Caco-2 (cell line): ENCODE results near the gene PARP12. TPM values are rescaled to one million over a fixed set of nuclear protein-coding genes. Genes with fewer than 3 reads are reported as not detected.

Experiments used
- BruUV-seq: library from RNA; stranded (reverse); fragments of 400-500 nt; replicated peaks from 2 replicates; lab custom pipeline; 2021; lab: Mats Ljungman, UMichigan
- CTCF ChIA-PET: fragments of 300-600 bp; sonication (Branson Sonifier 250); formaldehyde crosslinking; loops from one replicate; lab custom pipeline; 2022; ENCODE audit warnings: antibody characterized with exemption; lab: Charles Lee
- POLR2A ChIA-PET: fragments of 300-600 bp; sonication (Branson Sonifier 250); formaldehyde crosslinking; loops from one replicate; lab custom pipeline; 2022; ENCODE audit warnings: antibody characterized with exemption; lab: Charles Lee
- DNase-seq, 2 experiments: peaks; one replicate each; pipeline versions ENCODE4 v3.0.0 to v3.0.0-alpha.2; 2020 to 2022
- H3K27me3 ChIP-seq: replicated peaks from 2 replicates; pipeline ENCODE4 v1.6.0; 2011; ENCODE audit warnings: low read length; ENCODE audit not compliant: control insufficient read depth, insufficient read depth
- H3K36me3 ChIP-seq: 2 replicates; pipeline ENCODE4 v1.5.1; 2011; ENCODE audit warnings: low read length; ENCODE audit not compliant: control insufficient read depth, insufficient read depth
- H3K4me1 ChIP-seq: fragments of 250-450 bp; sonication (Bioruptor Pico); 2 replicates; pipeline ENCODE4 v1.5.1; 2020; ENCODE audit warnings: mild to moderate bottlenecking
- H3K4me3 ChIP-seq: 2 replicates; pipeline ENCODE4 v1.5.1; 2011; ENCODE audit warnings: low read depth, mild to moderate bottlenecking, control low read depth, low read length
- H3K9me3 ChIP-seq: fragments of 250-450 bp; sonication (Bioruptor Pico); 2 replicates; pipeline ENCODE4 v1.5.1; 2020; ENCODE audit warnings: mild to moderate bottlenecking, moderate library complexity
- H3K27ac Mint-ChIP-seq: one replicate; pipeline ENCODE4 v1.8.0; 2022; ENCODE audit warnings: mixed read lengths; ENCODE audit not compliant: unreplicated experiment
- H3K27me3 Mint-ChIP-seq: one replicate; pipeline ENCODE4 v1.8.0; 2022; ENCODE audit warnings: mixed read lengths; ENCODE audit not compliant: insufficient read depth, unreplicated experiment
- H3K36me3 Mint-ChIP-seq: one replicate; pipeline ENCODE4 v1.8.0; 2022; ENCODE audit warnings: mild to moderate bottlenecking, mixed read lengths; ENCODE audit not compliant: insufficient read depth, unreplicated experiment
- H3K4me1 Mint-ChIP-seq: one replicate; pipeline ENCODE4 v1.8.0; 2022; ENCODE audit warnings: low read depth, mixed read lengths; ENCODE audit not compliant: unreplicated experiment
- H3K4me3 Mint-ChIP-seq: one replicate; pipeline ENCODE4 v1.8.0; 2022; ENCODE audit warnings: mild to moderate bottlenecking, moderate library complexity, mixed read lengths; ENCODE audit not compliant: unreplicated experiment
- H3K9me3 Mint-ChIP-seq: one replicate; pipeline ENCODE4 v1.8.0; 2022; ENCODE audit warnings: mixed read lengths; ENCODE audit not compliant: unreplicated experiment
- CTCF ChIP-seq, 2 experiments: fragments of 200-600 bp in 1 of 2; IDR thresholded peaks; 1 replicate in 1 of 2; 2 replicates in 1 of 2; pipeline versions ENCODE4 v1.5.1 to v1.8.0; 2011 to 2022; ENCODE audit warnings: antibody characterized with exemption in 1 of 2, control low read depth in 1 of 2, inconsistent platforms in 1 of 2, low read depth in 1 of 2, low read length in 1 of 2, mild to moderate bottlenecking in 1 of 2, moderate library complexity in 1 of 2; ENCODE audit not compliant: insufficient read depth in 1 of 2, severe bottlenecking in 1 of 2, unreplicated experiment in 1 of 2
- intact Hi-C: fragments of 100-400 bp; cut with micrococcal nuclease; formaldehyde crosslinking; loops from one replicate; pipeline ENCODE4 v1.10.0; 2022; ENCODE audit not compliant: unreplicated experiment
- total RNA-seq: library from RNA; stranded (reverse); gene quantifications from 2 replicates; pipeline ENCODE4 v1.2.3, GENCODE V29; 2022

The PARP12 gene
- total RNA-seq, 1 experiment from 2014 or later, result 20.2 TPM

GRCh38 chr7:139990571-139991268, 72.0 kb downstream of the PARP12 start:
- H3K36me3 ChIP-seq, result no peaks in the 10 kb centered on the region
- H3K4me1 ChIP-seq, result no peaks in the 10 kb centered on the region
- Mint-ChIP-seq H3K4me3 (no peak overlapping the region), H3K27me3 (peaks cover 1% of the 10 kb centered on the region), H3K4me1 (no peaks in the 10 kb centered on the region), H3K9me3 (no peaks in the 10 kb centered on the region), H3K27ac (no peak overlapping the region), H3K36me3 (no peaks in the 10 kb centered on the region)
- H3K4me3 ChIP-seq, result no peak overlapping the region
- no peaks in the 10 kb centered on the region for H3K9me3 ChIP-seq
- ChIA-PET POLR2A (no interaction called here), CTCF (no interaction called here)
- no peak for TF ChIP-seq CTCF (IDR thresholded peaks at IDR 0.05; ENCODE audit: insufficient read depth in 1 of 2, low read depth in 1 of 2, low read length in 1 of 2, severe bottlenecking in 1 of 2, unreplicated experiment in 1 of 2)
- intact Hi-C loops, result no loop called here
- no TSS peak for BruUV-seq
- peak in 1 of 2 experiments; percentile 14 for DNase-seq
- no peaks in the 10 kb centered on the region for H3K27me3 ChIP-seq

GRCh38 chr7:139990142-139990535, 72.6 kb downstream of the PARP12 start:
- H3K27ac Mint-ChIP-seq, result no peak overlapping the region
- BruUV-seq, result no TSS peak
- ChIA-PET POLR2A (no interaction called here), CTCF (interaction anchor here (0.8 kb wide), 1 partner anchor 371 kb away, joined by 3 read pairs; no protein-coding TSS in a partner anchor)
- DNase-seq, result no peak
- no peaks in the 10 kb centered on the region for H3K4me1 Mint-ChIP-seq
- no peaks in the 10 kb centered on the region for H3K4me1 ChIP-seq
- no peak overlapping the region for H3K4me3 Mint-ChIP-seq
- H3K36me3 Mint-ChIP-seq, result no peaks in the 10 kb centered on the region
- no peaks in the 10 kb centered on the region for H3K9me3 Mint-ChIP-seq
- H3K36me3 ChIP-seq, result no peaks in the 10 kb centered on the region
- TF ChIP-seq CTCF (IDR thresholded peaks at IDR 0.05; ENCODE audit: insufficient read depth in 1 of 2, low read depth in 1 of 2, low read length in 1 of 2, severe bottlenecking in 1 of 2, unreplicated experiment in 1 of 2), result no peak
- no peak overlapping the region for H3K4me3 ChIP-seq
- intact Hi-C loops, result no loop called here
- no peaks in the 10 kb centered on the region for H3K27me3 ChIP-seq
- H3K27me3 Mint-ChIP-seq, result peaks cover 2% of the 10 kb centered on the region
- no peaks in the 10 kb centered on the region for H3K9me3 ChIP-seq

GRCh38 chr7:139989366-139990141, 73.2 kb downstream of the PARP12 start:
- Mint-ChIP-seq H3K36me3 (no peaks in the 10 kb centered on the region), H3K27ac (no peak overlapping the region), H3K4me3 (no peak overlapping the region), H3K9me3 (no peaks in the 10 kb centered on the region), H3K27me3 (peaks cover 5% of the 10 kb centered on the region), H3K4me1 (no peaks in the 10 kb centered on the region)
- Histone ChIP-seq H3K27me3 (no peaks in the 10 kb centered on the region), H3K36me3 (no peaks in the 10 kb centered on the region), H3K4me1 (no peaks in the 10 kb centered on the region), H3K4me3 (no peak overlapping the region), H3K9me3 (no peaks in the 10 kb centered on the region)
- BruUV-seq, result no TSS peak
- DNase-seq, result peak in 1 of 2 experiments; percentile 29
- intact Hi-C loops, result no loop called here
- ChIA-PET POLR2A (no interaction called here), CTCF (interaction anchor here (0.8 kb wide), 1 partner anchor 370 kb away, joined by 3 read pairs; no protein-coding TSS in a partner anchor)
- TF ChIP-seq CTCF (IDR thresholded peaks at IDR 0.05; ENCODE audit: insufficient read depth in 1 of 2, low read depth in 1 of 2, low read length in 1 of 2, severe bottlenecking in 1 of 2, unreplicated experiment in 1 of 2), result no peak
